Spleen (tissue), 11 donors: Measurements from ENCODE around the gene RIPOR3. TPM values are rescaled to one million over a fixed set of nuclear protein-coding genes. Genes with fewer than 3 reads are reported as not detected.

Experiments used
- DNase-seq: peaks from one replicate; pipeline ENCODE4 v3.0.0-alpha.2; 2020
- H3K27ac ChIP-seq, 8 donors: fragments of 200-600 bp; sonication (generic) in 7 of 8; 1 replicate in 4 of 8; 2 replicates in 4 of 8; pipeline versions ENCODE4 v1.5.0 to v1.8.0; 2016 to 2021; ENCODE audit warnings: inconsistent platforms in 4 of 8, mild to moderate bottlenecking in 4 of 8, moderate library complexity in 1 of 8
- H3K27me3 ChIP-seq, 7 donors: fragments of 200-600 bp; sonication (generic) in 6 of 7; replicated peaks in 1 of 7; 1 replicate in 4 of 7; 2 replicates in 3 of 7; pipeline versions ENCODE4 v1.5.0 to v1.8.0; 2016 to 2021; ENCODE audit warnings: inconsistent platforms in 3 of 7, mild to moderate bottlenecking in 1 of 7
- H3K36me3 ChIP-seq, 6 donors: fragments of 200-600 bp; sonication (generic) in 5 of 6; 1 replicate in 4 of 6; 2 replicates in 2 of 6; pipeline versions ENCODE4 v1.5.0 to v1.8.0; 2016 to 2021; ENCODE audit warnings: inconsistent platforms in 2 of 6
- H3K4me1 ChIP-seq, 6 donors: fragments of 200-600 bp; sonication (generic) in 5 of 6; 1 replicate in 3 of 6; 2 replicates in 3 of 6; pipeline versions ENCODE4 v1.5.0 to v1.8.0; 2016 to 2021; ENCODE audit warnings: inconsistent platforms in 3 of 6
- H3K4me3 ChIP-seq, 8 donors: fragments of 200-600 bp; sonication (generic) in 7 of 8; 1 replicate in 4 of 8; 2 replicates in 4 of 8; pipeline versions ENCODE4 v1.5.0 to v1.8.0; 2016 to 2021; ENCODE audit warnings: inconsistent platforms in 4 of 8, mild to moderate bottlenecking in 4 of 8, moderate library complexity in 2 of 8
- H3K9me3 ChIP-seq, 8 donors: fragments of 200-600 bp; sonication (generic) in 7 of 8; 1 replicate in 4 of 8; 2 replicates in 4 of 8; pipeline versions ENCODE4 v1.5.0 to v1.8.0; 2016 to 2021; ENCODE audit warnings: inconsistent platforms in 4 of 8
- POLR2A ChIP-seq, 3 donors: fragments of 450-650 bp; IDR thresholded peaks; one replicate each; pipeline ENCODE4 v1.5.1; 2017; ENCODE audit warnings: antibody characterized with exemption in 3 of 3, mild to moderate bottlenecking in 1 of 3
- POLR2AphosphoS5 ChIP-seq, 3 donors: sonication (generic); formaldehyde crosslinking; IDR thresholded peaks; one replicate each; pipeline ENCODE4 v1.5.1; 2017; ENCODE audit warnings: antibody characterized with exemption in 3 of 3
- WGBS, 5 donors: extraction: QIAGEN DNeasy Blood & Tissue Kit in 3 of 5; methylation state at CpG; one replicate each; pipeline versions ENCODE4 v1.1.5 to v1.1.7; 2013 to 2018; 5-methylcytosine and 5-hydroxymethylcytosine counted together
- intact Hi-C: fragments of 100-400 bp; cut with DNase I; formaldehyde crosslinking; loops from one replicate; pipeline ENCODE4 v1.15.0; 2023; ENCODE audit warnings: low total_unique reads
- polyA plus RNA-seq, 3 donors: library from polyadenylated mRNA; stranded (reverse); fragments of 200-250 nt; gene quantifications; one replicate each; pipeline ENCODE4 v1.2.1, GENCODE V29; 2013
- total RNA-seq, 7 donors: library from RNA; depleted of rRNA in 3 of 7; stranded (reverse); fragments of >200 nt in 3 of 7; fragmentation: NEBNext Ultra II Directional in 4 of 7; extraction: Animal tissue kit (Norgen Biotek cat#: 25700) in 4 of 7; gene quantifications; one replicate each; pipeline versions ENCODE4 v1.1.0 to v1.2.1, GENCODE V29; 2016 to 2021
- TF ChIP-seq, protein P1 (sequence below), 11 experiments: fragments of 200-600 bp in 7 of 11; fragments of 450-650 bp in 4 of 11; sonication (generic) in 4 of 11; IDR thresholded peaks in 8 of 11; conservative IDR thresholded peaks in 3 of 11; 1 replicate in 7 of 11; 2 replicates in 4 of 11; pipeline versions ENCODE4 v1.4.0 to v1.8.0; 2016 to 2021; ENCODE audit warnings: antibody characterized with exemption in 11 of 11, inconsistent platforms in 4 of 11, mild to moderate bottlenecking in 1 of 11
- donor health status: healthy with polysubstance abuse.
- donor health status: DM: no; HTN: no; CAD: no; lungs with moderate emphysema.
- donor health status: DM: no; HTN: no; CAD: no.
- donor health status: Bipolar disorder and iron deficiency.
- donor health status: healthy.
- donor health status: DM: no; HTN: no; CAD: no.
- donor health status: DM: yes; HTN: yes; CAD: no.

The RIPOR3 gene
- total and polyA plus RNA-seq, 10 donors, result 6.0 to 22.8 (median 13.1) TPM

- Histone ChIP-seq H3K27ac (no peak overlapping the region), H3K4me1 (peaks cover 0 to 43% (median 14%) of the 10 kb centered on the region in 6 donors), H3K4me3 (no peak overlapping the region), H3K9me3 (no peaks in the 10 kb centered on the region), H3K36me3 (peaks cover 0 to 100% (median 85%) of the 10 kb centered on the region in 6 donors), H3K27me3 (no peaks in the 10 kb centered on the region)
- TF ChIP-seq POLR2AphosphoS5 (IDR thresholded peaks at IDR 0.05) (peak in 2 of 3 donors; percentile 25 to 31), POLR2A (IDR thresholded peaks at IDR 0.05) (no peak)
- DNase-seq, result peak; percentile 15
- WGBS, 5 donors, result 95 to 96% (median 96%) methylated on average over 9 of the region's 9 CpGs
- intact Hi-C loops, result loop anchor here (5.0 kb wide), 1 partner anchor 403 kb away; no protein-coding TSS in a partner anchor
These were observed 105.7 kb downstream of the RIPOR3 start for GRCh38 chr20:50585678-50586077.

DNA sequence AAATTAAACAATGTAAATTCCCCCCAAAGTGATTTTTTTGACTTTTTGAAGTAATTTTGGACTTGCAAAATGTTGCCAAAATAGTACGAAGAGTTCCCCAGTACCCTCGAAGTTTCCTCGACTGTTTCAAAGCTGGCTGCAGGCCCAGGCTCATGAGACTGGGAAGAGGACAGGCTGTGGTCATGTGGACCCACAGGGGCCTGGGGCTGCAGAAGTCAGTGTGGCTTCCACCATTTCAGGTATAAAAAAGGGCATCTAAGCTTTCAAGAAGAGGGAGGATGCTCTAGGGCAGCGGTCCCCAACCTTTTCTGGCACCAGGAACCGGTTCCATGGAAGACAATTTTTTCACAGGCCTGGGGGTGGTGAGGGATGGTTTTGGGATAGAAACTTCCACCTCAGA, 106.1 kb downstream of the RIPOR3 start:
- TF ChIP-seq, protein P1, sequence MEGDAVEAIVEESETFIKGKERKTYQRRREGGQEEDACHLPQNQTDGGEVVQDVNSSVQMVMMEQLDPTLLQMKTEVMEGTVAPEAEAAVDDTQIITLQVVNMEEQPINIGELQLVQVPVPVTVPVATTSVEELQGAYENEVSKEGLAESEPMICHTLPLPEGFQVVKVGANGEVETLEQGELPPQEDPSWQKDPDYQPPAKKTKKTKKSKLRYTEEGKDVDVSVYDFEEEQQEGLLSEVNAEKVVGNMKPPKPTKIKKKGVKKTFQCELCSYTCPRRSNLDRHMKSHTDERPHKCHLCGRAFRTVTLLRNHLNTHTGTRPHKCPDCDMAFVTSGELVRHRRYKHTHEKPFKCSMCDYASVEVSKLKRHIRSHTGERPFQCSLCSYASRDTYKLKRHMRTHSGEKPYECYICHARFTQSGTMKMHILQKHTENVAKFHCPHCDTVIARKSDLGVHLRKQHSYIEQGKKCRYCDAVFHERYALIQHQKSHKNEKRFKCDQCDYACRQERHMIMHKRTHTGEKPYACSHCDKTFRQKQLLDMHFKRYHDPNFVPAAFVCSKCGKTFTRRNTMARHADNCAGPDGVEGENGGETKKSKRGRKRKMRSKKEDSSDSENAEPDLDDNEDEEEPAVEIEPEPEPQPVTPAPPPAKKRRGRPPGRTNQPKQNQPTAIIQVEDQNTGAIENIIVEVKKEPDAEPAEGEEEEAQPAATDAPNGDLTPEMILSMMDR (IDR thresholded peaks at IDR 0.05 in 8 of 11, conservative IDR thresholded peaks at IDR 0.05 in 3 of 11), result no peak
- TF ChIP-seq POLR2A (IDR thresholded peaks at IDR 0.05) (no peak), POLR2AphosphoS5 (IDR thresholded peaks at IDR 0.05) (no peak)
- intact Hi-C loops, result loop anchor here (5.0 kb wide), 1 partner anchor 403 kb away; no protein-coding TSS in a partner anchor
- 75 to 85% (median 80%) methylated on average over 5 of the region's 5 CpGs for WGBS, 5 donors
- no peak overlapping the region for H3K4me3 ChIP-seq
- H3K4me1 ChIP-seq, result peaks cover 0 to 46% (median 15%) of the 10 kb centered on the region in 6 donors
- peaks cover 0 to 100% (median 86%) of the 10 kb centered on the region in 6 donors for H3K36me3 ChIP-seq
- DNase-seq, result peak; percentile 33
- H3K27me3 ChIP-seq, result no peaks in the 10 kb centered on the region
- no peaks in the 10 kb centered on the region for H3K9me3 ChIP-seq
- no peak overlapping the region for H3K27ac ChIP-seq

- no peak overlapping the region for H3K4me3 ChIP-seq
- no peaks in the 10 kb centered on the region for H3K9me3 ChIP-seq
- peak; percentile 6 for DNase-seq
- peaks cover 0 to 100% (median 86%) of the 10 kb centered on the region in 6 donors for H3K36me3 ChIP-seq
- 68 to 93% (median 89%) methylated on average over 2 of the region's 2 CpGs for WGBS, 5 donors
- peaks cover 0 to 51% (median 17%) of the 10 kb centered on the region in 6 donors for H3K4me1 ChIP-seq
- intact Hi-C loops, result loop anchor here (5.0 kb wide), 1 partner anchor 402 kb away; no protein-coding TSS in a partner anchor
- H3K27ac ChIP-seq, result no peak overlapping the region
- TF ChIP-seq, protein P1 (IDR thresholded peaks at IDR 0.05 in 8 of 11, conservative IDR thresholded peaks at IDR 0.05 in 3 of 11), result no peak
- no peak for TF ChIP-seq POLR2A (IDR thresholded peaks at IDR 0.05)
- no peak for TF ChIP-seq POLR2AphosphoS5 (IDR thresholded peaks at IDR 0.05)
- H3K27me3 ChIP-seq, result no peaks in the 10 kb centered on the region
These were observed 106.7 kb downstream of the RIPOR3 start for GRCh38 chr20:50584687-50585086.

DNA sequence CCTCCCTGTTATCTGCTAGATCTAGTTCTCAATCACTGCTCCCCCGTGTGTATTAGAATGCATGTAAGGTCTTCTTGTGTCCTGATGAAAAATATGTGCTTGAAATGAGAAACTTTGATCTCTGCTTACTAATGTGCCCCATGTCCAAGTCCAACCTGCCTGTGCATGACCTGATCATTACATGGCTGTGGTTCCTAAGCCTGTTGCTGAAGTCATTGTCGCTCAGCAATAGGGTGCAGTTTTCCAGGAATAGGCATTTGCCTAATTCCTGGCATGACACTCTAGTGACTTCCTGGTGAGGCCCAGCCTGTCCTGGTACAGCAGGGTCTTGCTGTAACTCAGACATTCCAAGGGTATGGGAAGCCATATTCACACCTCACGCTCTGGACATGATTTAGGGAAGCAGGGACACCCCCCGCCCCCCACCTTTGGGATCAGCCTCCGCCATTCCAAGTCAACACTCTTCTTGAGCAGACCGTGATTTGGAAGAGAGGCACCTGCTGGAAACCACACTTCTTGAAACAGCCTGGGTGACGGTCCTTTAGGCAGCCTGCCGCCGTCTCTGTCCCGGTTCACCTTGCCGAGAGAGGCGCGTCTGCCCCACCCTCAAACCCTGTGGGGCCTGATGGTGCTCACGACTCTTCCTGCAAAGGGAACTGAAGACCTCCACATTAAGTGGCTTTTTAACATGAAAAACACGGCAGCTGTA, 107.7 kb downstream of the RIPOR3 start:
- peak; percentile 38 for DNase-seq
- Histone ChIP-seq H3K9me3 (no peaks in the 10 kb centered on the region), H3K4me3 (no peak overlapping the region), H3K27me3 (no peaks in the 10 kb centered on the region), H3K36me3 (peaks cover 0 to 100% (median 89%) of the 10 kb centered on the region in 6 donors), H3K4me1 (peaks cover 0 to 55% (median 20%) of the 10 kb centered on the region in 6 donors), H3K27ac (peak overlapping the region in 3 of 8 donors; percentile 61 to 77 (median 64))
- intact Hi-C loops, result no loop called here
- WGBS, 5 donors, result 87 to 96% (median 90%) methylated on average over 11 to 15 of the region's 15 CpGs
- no peak for TF ChIP-seq POLR2A (IDR thresholded peaks at IDR 0.05)
- peak; percentile 3 to 63 (median 22) for TF ChIP-seq POLR2AphosphoS5 (IDR thresholded peaks at IDR 0.05)
